SKM-1 (cell line): ENCODE data around the gene GRIN2D.
"Not testable (repeated sequence)": the region's sequence is repeated elsewhere in the genome, so short reads cannot be mapped to it uniquely, and the experiment has no call there.

Experiments used
- DNase-seq: peaks from one replicate; lab custom pipeline; 2025; ENCODE audit not compliant: unreplicated experiment; lab: John Stamatoyannopoulos, UW

Gene GRIN2D

GRCh38 chr19:48371367-48371766 lies 22.1 kb upstream of the GRIN2D start:
- DNase-seq: no peak

- not testable (repeated sequence) for DNase-seq
These were observed 21.7 kb upstream of the GRIN2D start for GRCh38 chr19:48371771-48372170.

GRCh38 chr19:48372904-48373303 lies 20.6 kb upstream of the GRIN2D start:
- DNase-seq: no peak

- DNase-seq: no peak
These were observed 19.9 kb upstream of the GRIN2D start for GRCh38 chr19:48373567-48373966.

GRCh38 chr19:48378194-48378570 lies 15.3 kb upstream of the GRIN2D start:
- DNase-seq: no peak

GRCh38 chr19:48379058-48379457 lies 14.4 kb upstream of the GRIN2D start:
- no peak for DNase-seq

GRCh38 chr19:48381178-48381950 lies 12.1 kb upstream of the GRIN2D start:
- no peak for DNase-seq

- no peak for DNase-seq
These were observed 11.2 kb upstream of the GRIN2D start for GRCh38 chr19:48382286-48382685.

- DNase-seq: no peak
These were observed 7.9 kb upstream of the GRIN2D start for GRCh38 chr19:48385461-48386087.

- no peak for DNase-seq
These were observed 6.5 kb upstream of the GRIN2D start for GRCh38 chr19:48386981-48387380.

- DNase-seq: no peak
These were observed 3.0 kb upstream of the GRIN2D start for GRCh38 chr19:48390188-48391099.

GRCh38 chr19:48391100-48392005 lies 2.1 kb upstream of the GRIN2D start, which contains the start of gene KDELR1:
Gene KDELR1, minus strand, starts transcription at chr19:48391551. Its CDS starts 193 bp downstream, at chr19:48391358.
- DNase-seq: peak; percentile 2

- not testable (repeated sequence) for DNase-seq
These were observed 1.5 kb upstream of the GRIN2D start for GRCh38 chr19:48392006-48392344.

GRCh38 chr19:48392860-48393558 lies 459 bp upstream of the GRIN2D start:
- no peak for DNase-seq

- DNase-seq: no peak
These were observed 1.1 kb downstream of the GRIN2D start for GRCh38 chr19:48394331-48395169.

- no peak for DNase-seq
These were observed 1.6 kb downstream of the GRIN2D start for GRCh38 chr19:48395170-48395455.

- DNase-seq: no peak
These were observed 2.0 kb downstream of the GRIN2D start for GRCh38 chr19:48395499-48395898.

GRCh38 chr19:48396016-48396823 lies 2.8 kb downstream of the GRIN2D start:
- no peak for DNase-seq

- DNase-seq: no peak
These were observed 3.3 kb downstream of the GRIN2D start for GRCh38 chr19:48396824-48397176.
